Omental fat pad (tissue), 4 donors: ENCODE data around the gene MARCO. TPM values are rescaled to one million over a fixed set of nuclear protein-coding genes. Genes with fewer than 3 reads are reported as not detected.

Experiments
- ATAC-seq: fragments of 150-250 bp; one replicate; pipeline ENCODE4 v1.9.1; 2016; ENCODE audit warnings: mild to moderate bottlenecking, moderate library complexity; ENCODE audit not compliant: low FRiP score
- DNase-seq: peaks from one replicate; pipeline ENCODE4 v3.0.0-alpha.2; 2019; ENCODE audit warnings: low spot score
- CTCF ChIP-seq, 3 donors: fragments of 450-650 bp; IDR thresholded peaks; one replicate each; pipeline ENCODE4 v1.5.1; 2016 to 2017; ENCODE audit warnings: antibody characterized with exemption in 3 of 3, mild to moderate bottlenecking in 3 of 3, moderate library complexity in 2 of 3
- total RNA-seq, 4 donors: library from RNA; depleted of rRNA; stranded (reverse); fragments of >200 nt; gene quantifications; one replicate each; pipeline ENCODE4 v1.1.0, GENCODE V29; 2016

Gene MARCO
- total RNA-seq, 4 donors from 2014 or later, result 20.3 to 70.6 (median 27.7) TPM

- TF ChIP-seq CTCF (IDR thresholded peaks at IDR 0.05), result no peak
- DNase-seq, result no peak
- no peak for ATAC-seq
Measured at GRCh38 chr2:118987886-118988285, 45.9 kb downstream of the MARCO start.

DNA sequence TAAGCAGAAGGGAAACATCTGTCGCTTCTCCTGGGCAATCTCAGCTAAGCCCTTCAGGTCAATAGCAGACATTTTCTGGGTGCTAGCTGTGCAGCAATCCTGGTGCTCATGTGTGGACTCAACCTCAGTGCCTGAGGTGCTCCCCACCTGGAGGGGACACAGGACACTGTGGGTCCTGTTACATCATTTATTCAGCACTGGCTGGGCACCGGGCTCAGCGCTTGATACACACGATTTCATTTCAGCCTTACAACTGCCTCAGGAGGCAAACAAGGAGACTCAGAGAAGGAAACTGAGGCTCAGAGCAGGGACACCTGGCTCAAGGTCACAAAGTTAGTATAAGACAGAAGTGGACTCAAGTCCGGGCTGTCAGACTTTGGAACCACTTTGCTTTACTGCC is 46.7 kb downstream of the MARCO start:
- DNase-seq, result no peak
- no peak for TF ChIP-seq CTCF (IDR thresholded peaks at IDR 0.05)
- no peak for ATAC-seq

GRCh38 chr2:118989481-118989880 is 47.5 kb downstream of the MARCO start:
- no peak for TF ChIP-seq CTCF (IDR thresholded peaks at IDR 0.05)
- DNase-seq, result no peak
- ATAC-seq, result no peak

DNA sequence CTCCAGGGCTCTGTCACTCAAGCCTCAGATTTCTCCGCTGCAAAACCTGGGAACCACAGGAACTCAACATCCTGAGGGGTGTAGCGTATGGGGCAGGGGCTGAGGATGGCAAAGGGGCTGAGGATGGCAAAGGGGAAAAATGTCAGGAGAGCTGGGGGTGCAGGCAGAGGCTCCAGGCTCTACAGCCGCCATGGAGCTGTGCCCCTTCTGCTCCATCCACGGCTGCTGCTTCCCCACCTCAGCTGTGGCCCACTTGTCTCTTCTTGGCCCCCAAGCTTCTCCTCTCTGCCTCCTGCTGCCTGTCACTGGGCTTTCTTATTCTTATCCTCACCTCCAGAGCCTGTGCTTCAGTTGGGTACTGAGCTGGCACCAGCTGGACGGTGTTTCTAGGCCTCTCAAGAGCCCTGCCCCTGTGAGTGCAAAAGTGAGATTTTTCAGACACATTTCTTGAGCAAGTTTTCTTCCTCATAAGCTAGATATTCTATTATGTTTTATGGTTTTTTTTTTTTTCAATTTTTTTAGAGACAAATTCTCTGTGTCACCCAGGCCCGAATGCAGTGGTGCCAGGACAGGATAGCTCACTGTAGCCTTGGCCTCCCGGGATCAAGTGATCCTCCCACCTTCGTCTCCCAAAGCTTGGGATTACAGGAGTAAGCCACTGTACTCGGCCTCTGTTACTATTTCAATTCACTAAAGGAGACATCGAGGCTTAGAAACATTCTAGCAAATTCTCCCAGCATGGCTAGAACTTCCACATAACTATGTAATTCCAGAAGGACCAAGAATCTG is 49.0 kb downstream of the MARCO start:
- no peak for DNase-seq
- ATAC-seq, result no peak
- no peak for TF ChIP-seq CTCF (IDR thresholded peaks at IDR 0.05)

GRCh38 chr2:118991554-118991953 is 49.6 kb downstream of the MARCO start:
- TF ChIP-seq CTCF (IDR thresholded peaks at IDR 0.05), result no peak
- no peak for DNase-seq
- ATAC-seq, result no peak

DNA sequence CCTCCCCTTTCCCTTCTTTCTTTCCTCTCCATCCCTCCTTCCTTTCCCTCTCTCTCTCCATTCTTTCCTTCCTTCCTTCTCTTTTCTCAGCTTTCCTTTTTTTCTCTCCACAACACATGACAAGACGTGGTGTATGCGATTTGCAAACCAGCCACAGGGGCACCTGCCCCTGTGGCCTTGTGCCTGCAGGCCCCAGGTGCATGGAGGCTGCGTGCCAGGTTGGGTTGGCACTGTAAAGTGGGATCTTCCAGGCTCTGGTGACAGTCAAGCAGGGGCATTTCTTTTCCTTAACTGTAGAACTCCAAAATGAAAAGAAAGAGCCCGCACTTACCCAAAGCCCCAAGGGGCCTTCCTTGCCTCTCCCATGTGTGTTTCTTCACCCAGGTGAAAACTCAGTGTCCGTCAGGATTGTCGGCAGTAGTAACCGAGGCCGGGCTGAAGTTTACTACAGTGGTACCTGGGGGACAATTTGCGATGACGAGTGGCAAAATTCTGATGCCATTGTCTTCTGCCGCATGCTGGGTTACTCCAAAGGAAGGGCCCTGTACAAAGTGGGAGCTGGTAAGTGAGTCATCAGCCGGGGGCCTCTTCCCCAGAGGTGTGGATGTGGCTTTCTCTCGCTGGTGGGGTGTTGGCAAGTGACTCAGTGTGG is 50.9 kb downstream of the MARCO start:
- TF ChIP-seq CTCF (IDR thresholded peaks at IDR 0.05), result no peak
- DNase-seq (no peak), ATAC-seq (no peak)

DNA sequence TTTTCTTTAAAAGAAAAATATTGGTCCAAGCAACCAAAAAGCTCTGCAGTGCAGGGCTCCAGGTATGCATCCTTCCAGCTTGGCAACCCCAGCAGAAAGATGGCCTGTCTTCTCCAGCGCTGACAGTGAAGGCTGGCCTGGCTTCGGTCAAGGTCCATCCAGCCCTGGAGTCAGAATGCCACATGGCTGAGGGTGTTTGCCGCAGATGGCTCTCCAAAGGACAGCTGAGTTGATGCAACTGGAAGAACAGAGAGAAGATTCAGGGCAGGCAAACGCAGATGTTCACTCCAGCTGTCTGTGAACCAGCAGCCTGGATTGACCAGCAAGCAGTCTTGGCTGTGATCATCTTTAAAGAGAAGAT is 51.4 kb downstream of the MARCO start:
- DNase-seq, result no peak
- no peak for ATAC-seq
- TF ChIP-seq CTCF (IDR thresholded peaks at IDR 0.05), result no peak
